ENCODE measurements around the gene LRRC1.

LRRC1 gene

GRCh38 chr6:53797304-53797703, 2.5 kb downstream of the LRRC1 start (continued):
- TF ChIP-seq POU6F1 (CRISPR knock-in tag; IDR thresholded peaks at IDR 0.05; ENCODE audit: borderline replicate concordance, low read depth) (no peak), OSR1 (CRISPR knock-in tag; IDR thresholded peaks at IDR 0.05) (no peak), CSDC2 (CRISPR knock-in tag; IDR thresholded peaks at IDR 0.05) (no peak), ZNF70 (CRISPR knock-in tag; IDR thresholded peaks at IDR 0.05) (no peak), ZNF8 (CRISPR knock-in tag; IDR thresholded peaks at IDR 0.05) (no peak), ESRRG (CRISPR knock-in tag; IDR thresholded peaks at IDR 0.05) (no peak)

- no peak for TF ChIP-seq CSDC2 (CRISPR knock-in tag; IDR thresholded peaks at IDR 0.05)
- no peak for TF ChIP-seq ZNF565 (CRISPR knock-in tag; conservative IDR thresholded peaks at IDR 0.05; ENCODE audit: low read depth)
- TF ChIP-seq POU6F1 (CRISPR knock-in tag; IDR thresholded peaks at IDR 0.05; ENCODE audit: borderline replicate concordance, low read depth) = no peak
- TF ChIP-seq ARNTL (CRISPR knock-in tag; IDR thresholded peaks at IDR 0.05; ENCODE audit: borderline replicate concordance, low read depth) = no peak
- no peak for TF ChIP-seq TSHZ2 (CRISPR knock-in tag; IDR thresholded peaks at IDR 0.05)
- TF ChIP-seq ZFP30 (CRISPR knock-in tag; IDR thresholded peaks at IDR 0.05) = no peak
- no peak for TF ChIP-seq ZNF70 (CRISPR knock-in tag; IDR thresholded peaks at IDR 0.05)
- TF ChIP-seq PPARA (CRISPR knock-in tag; IDR thresholded peaks at IDR 0.05; ENCODE audit: borderline replicate concordance) = no peak
- no peak for TF ChIP-seq ZNF8 (CRISPR knock-in tag; IDR thresholded peaks at IDR 0.05)
- no peak for TF ChIP-seq ISL1 (CRISPR knock-in tag; IDR thresholded peaks at IDR 0.05)
- no peak for TF ChIP-seq CREB5 (CRISPR knock-in tag; IDR thresholded peaks at IDR 0.05; ENCODE audit: low read depth)
- no peak for TF ChIP-seq GLIS3 (CRISPR knock-in tag; IDR thresholded peaks at IDR 0.05)
- no peak for TF ChIP-seq ESRRG (CRISPR knock-in tag; IDR thresholded peaks at IDR 0.05)
- no peak for TF ChIP-seq RARB (CRISPR knock-in tag; IDR thresholded peaks at IDR 0.05)
- TF ChIP-seq SNAI2 (CRISPR knock-in tag; IDR thresholded peaks at IDR 0.05) = no peak
- TF ChIP-seq ZC3H10 (CRISPR knock-in tag; IDR thresholded peaks at IDR 0.05) = no peak
- no peak for TF ChIP-seq CSRNP3 (CRISPR knock-in tag; IDR thresholded peaks at IDR 0.05)
- TF ChIP-seq OSR1 (CRISPR knock-in tag; IDR thresholded peaks at IDR 0.05) = no peak
- no peak for TF ChIP-seq ZFP3 (CRISPR knock-in tag; IDR thresholded peaks at IDR 0.05)
- no peak for TF ChIP-seq TOX (CRISPR knock-in tag; IDR thresholded peaks at IDR 0.05; ENCODE audit: borderline replicate concordance)
- no peak for ATAC-seq
Measured at GRCh38 chr6:53799340-53799739, 4.5 kb downstream of the LRRC1 start.

GRCh38 chr6:53801022-53801421, 6.2 kb downstream of the LRRC1 start:
- no peak for ATAC-seq
- TF ChIP-seq POU6F1 (CRISPR knock-in tag; IDR thresholded peaks at IDR 0.05; ENCODE audit: borderline replicate concordance, low read depth) (no peak), ZFP30 (CRISPR knock-in tag; IDR thresholded peaks at IDR 0.05) (no peak), ESRRG (CRISPR knock-in tag; IDR thresholded peaks at IDR 0.05) (no peak), RARB (CRISPR knock-in tag; IDR thresholded peaks at IDR 0.05) (no peak), ARNTL (CRISPR knock-in tag; IDR thresholded peaks at IDR 0.05; ENCODE audit: borderline replicate concordance, low read depth) (no peak), ZNF70 (CRISPR knock-in tag; IDR thresholded peaks at IDR 0.05) (no peak)
